ENCODE results near the gene SETBP1.
A peak's percentile ranks its signal among the peaks of the same experiment; 100 is the strongest.

The SETBP1 gene

DNA sequence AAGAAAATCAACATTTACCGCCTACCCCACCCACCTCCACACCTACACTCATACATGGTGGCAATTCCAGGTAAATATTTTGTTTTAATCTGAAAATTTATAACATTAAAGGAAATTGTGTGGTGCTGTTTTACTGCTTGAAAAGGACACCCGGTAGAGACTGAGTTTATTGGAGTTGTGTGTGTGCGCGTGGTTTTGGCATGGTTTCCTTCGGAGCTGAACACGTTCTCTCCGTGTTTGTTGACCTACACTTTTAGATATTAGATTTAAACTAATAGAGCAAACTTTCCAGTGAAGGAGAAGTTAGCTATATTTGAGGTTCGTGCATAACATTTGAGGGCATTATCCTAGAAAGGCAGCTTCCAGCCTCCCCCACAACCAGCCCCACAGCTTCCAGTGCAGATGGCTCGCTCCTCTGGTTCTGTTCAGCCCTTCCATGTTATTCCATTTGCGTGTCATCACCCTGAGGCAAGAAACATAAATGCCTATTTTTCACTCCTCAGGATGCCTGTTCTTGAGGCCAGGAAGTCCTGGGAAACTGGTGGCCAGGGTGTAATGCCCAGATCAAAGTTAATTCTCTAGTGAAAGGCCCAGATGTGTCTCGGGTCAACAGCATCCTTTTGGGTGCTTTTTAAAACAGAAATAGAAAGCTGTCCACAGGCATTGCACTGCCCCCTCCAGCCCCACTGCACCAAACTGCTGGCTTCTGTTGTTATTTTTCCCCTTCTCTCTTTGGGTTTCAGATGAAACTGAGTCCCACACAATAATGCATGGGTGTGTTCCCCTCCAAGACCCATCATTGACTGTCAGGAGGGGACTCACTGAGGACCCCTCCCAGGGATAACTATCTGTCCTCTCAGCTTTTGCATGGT, 190.2 kb downstream of the SETBP1 start:
- no peak for DNase-seq (ENCODE audit: low spot score)

DNA sequence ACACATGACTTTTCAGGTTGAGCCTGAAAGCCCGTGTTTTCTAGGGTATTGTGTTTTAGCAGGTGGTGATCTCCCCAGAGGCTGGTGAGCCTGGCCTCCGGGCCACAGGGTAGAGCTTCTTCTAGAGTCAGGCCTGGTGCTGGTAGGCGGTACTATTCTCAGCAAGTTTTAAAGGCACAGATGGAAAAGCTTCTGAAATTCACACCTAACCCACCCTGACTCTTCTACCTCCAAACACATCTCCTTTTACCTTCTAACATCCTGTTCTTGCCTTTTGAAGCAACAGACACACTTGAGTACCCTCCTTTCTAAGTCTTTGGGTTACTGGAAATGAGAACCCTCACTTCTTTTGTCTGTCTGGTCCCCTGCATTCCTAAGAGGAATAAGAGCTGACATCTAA, 191.1 kb downstream of the SETBP1 start:
- DNase-seq (ENCODE audit: low spot score) = no peak

DNA sequence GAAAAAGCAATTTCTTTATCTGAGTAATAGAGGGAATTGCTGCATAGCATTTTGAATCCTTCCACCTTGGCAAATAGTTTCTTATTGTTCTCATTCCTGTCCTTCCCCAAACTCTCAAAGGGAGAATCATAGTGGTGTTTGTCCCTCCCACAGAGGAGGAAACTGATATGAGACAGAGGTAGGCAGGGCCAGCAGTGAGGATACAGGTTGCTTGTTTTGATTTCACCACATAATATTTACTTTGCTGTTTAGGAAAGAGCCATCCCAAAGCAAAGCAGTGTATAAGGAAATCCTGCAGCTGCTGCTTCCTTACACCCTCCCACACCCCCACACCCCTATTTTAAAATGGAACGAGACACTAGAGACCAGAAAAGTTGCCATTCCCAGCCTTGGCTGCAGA, 195.3 kb downstream of the SETBP1 start:
- no peak for DNase-seq (ENCODE audit: low spot score)

DNA sequence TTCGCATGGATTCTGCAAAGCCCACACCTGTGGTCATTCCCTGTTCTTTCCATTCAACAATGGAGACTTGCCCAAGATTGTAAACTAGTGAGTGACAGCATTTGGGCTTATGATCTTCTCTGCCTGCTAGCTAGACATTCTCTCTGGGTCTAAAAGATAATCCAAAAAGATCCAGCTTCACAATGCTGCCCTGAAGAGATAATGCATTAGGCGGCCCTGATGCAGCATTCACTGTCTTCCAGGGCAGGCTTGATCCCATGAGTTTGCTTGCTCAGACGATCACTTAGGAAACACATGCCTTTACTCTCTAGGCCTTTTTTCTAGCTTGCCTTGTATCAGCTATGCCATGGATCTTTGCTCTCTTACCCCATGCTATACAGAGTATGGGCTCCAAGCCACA, 196.1 kb downstream of the SETBP1 start:
- DNase-seq (ENCODE audit: low spot score) = no peak

DNA sequence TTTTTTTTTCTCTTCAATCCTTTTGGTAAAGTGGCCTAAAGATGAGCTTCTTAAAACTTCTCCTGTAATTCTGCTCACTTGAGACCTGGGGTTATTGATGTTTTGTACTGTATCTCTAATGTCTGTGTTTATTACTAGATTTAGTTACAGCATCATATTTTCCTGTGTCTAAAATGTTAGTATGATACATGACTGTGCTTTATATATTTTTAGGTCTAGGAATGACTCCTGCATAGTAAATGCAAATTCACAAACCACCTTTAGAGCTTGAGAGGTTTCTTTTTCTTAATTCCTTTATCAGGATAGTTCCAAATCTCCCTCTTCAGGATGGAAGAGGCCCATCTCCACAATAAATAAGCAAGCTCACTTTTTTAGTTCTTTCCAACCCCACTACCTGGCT, 197.6 kb downstream of the SETBP1 start:
- no peak for DNase-seq (ENCODE audit: low spot score)

DNA sequence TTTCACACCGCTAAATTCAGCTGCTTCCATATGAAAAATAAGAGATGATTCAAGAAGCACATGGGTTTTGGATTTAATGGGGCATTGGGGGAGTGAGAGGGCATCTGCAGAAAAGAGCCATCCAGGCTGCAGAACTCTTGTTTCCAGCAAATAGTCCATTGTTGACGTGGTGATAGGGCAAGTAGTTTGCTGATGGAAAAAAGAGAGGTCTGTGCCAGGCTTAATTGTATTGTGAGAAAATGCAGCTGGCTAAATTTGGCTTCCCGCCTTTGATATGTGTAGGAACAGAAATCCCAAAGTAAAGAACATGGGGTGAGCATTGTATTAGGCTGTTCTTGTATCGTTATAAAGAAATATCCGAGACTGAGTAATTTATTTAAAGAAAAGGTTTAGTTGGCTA, 199.5 kb downstream of the SETBP1 start:
- DNase-seq (ENCODE audit: low spot score) = no peak

DNA sequence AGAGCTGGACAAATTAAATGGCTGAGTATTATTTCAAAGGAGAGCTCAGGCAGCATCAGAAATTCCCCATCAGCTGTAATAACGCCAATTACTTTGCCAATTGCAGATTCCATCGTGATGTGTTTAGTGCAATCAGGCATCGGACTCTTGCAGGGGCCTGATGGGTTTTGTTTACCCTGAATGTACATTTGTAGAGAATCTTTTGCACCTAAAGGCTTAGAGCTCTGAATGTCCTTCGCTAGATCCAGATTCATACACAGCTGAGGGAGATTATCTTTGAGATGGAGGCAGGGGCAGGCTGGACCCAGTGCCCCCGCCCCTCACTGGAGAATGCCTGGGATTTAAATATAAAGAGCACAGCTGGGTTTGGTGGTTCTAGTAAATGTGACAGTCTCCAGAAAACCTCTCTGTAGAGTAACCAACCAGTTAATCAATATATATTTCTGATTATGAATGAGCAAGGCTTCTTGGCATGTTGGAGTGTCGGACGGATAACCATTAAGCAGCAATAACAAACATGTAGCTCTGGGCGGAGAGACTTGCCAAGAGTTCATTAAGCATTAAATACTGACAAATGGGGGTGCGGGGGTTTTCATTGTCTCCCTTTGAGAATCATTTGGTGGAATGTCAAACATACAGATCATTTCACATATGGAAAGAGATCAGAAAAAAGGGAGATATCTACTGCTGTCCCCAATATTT, 200.9 kb downstream of the SETBP1 start:
- no peak for DNase-seq (ENCODE audit: low spot score)

DNA sequence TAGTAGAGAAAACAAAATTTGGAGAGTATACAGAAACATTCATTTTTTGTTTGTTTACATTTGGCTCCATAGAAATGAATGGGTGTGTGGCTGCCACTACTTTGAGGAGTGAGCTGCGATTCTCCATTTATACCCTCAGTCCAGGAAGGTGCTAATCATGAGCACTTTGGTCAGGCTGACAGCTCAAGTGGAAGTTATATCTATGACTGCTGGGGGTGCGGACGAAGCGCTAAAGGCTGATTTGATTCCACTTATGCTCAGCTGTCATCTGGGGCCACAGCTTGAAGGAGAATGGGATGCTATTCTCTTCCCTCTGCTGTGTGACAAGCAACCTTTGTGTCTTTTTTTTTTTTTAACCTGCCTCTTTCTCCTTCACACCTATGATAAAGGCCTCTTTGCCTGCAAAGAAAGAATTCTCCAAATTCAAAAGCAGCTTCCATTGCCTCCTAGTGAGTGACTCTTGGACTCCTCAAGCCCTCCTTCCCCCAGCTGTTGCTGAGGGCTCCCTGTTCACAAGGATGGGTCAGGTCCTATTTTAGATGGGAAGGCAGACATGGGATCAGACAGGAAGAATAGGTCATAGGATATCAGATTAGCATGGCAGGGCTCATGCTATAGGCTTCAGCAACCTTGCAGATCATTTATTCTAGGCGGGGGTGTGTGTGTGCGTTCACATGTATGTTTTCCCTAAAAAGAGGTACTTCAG, 201.6 kb downstream of the SETBP1 start:
- DNase-seq (ENCODE audit: low spot score) = no peak

DNA sequence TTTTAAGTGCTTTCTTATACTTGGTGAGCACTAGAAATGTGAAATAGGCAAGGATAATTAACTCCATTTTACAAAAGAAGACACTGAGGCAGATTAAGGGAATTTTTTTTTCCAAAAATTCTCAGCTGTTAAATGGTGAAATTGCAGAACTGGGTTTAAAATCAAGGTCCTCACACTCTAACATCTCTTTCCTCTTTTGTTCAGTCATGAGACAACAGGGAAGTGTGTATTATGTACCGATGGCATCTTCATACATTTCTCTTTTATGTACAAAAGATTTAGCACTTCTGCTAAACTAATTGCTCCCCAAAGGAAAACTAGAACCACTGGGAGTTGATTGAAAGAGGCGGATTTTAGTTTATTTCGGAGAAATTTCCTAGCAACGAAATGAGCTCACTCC, 203.0 kb downstream of the SETBP1 start:
- no peak for DNase-seq (ENCODE audit: low spot score)

DNA sequence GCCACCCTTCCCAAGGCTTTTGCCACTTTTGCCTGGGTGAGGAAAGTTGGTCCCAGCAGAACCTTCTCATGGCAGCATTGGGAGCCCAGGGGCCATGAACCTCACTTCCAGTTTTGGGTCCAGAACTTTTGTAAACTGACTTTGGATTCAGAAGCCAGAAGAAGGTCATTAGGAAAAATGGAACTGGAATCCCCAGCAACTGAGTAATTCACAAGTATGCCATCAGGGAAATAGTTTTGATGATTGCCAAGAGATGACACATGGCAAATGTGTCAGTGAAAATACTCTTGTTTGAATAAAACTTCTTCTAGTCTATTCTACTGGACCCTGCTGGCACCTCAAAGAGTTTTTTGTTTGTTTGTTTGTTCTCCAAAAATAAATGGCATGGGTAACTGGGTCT, 203.7 kb downstream of the SETBP1 start:
- DNase-seq (ENCODE audit: low spot score) = peak; percentile 54

DNA sequence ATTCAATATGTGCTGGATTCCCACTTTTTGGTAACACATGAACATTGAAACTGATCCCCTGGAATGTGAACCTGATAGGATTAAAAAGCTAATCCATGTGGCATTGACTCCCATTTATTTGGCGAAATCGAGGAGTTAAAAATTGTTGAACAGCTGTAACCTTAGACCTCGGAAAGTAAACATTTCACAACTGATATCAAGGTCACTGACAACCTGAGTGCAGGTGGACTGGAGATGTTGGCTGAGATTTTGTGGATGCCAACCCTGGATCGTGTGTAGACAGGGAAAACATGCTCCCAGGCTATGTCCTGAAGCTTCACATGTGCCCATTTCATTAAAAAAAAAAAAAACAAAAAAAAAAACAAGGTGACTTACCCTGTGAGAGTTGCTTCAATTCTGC, 204.8 kb downstream of the SETBP1 start:
- no peak for DNase-seq (ENCODE audit: low spot score)

DNA sequence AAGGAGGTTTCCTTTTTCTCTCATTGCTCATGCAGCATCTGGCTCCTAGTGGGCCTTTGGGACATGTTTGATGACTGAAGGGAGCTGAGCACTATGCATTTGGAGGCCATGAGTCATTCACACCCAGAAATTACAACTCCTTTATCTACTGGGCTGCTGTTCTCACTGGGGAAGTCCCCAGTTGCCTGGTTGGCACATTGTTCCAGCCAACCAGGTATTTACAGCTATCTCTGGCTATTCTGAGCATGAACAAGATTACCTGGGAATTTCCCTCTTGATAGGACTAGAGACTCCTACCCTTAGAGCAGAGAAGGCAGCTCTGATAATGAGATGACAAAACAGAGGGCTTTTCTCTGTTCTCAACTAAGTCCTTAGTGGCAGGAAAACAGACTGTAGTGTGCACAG, 206.5 kb downstream of the SETBP1 start:
- DNase-seq (ENCODE audit: low spot score) = peak; percentile 97

DNA sequence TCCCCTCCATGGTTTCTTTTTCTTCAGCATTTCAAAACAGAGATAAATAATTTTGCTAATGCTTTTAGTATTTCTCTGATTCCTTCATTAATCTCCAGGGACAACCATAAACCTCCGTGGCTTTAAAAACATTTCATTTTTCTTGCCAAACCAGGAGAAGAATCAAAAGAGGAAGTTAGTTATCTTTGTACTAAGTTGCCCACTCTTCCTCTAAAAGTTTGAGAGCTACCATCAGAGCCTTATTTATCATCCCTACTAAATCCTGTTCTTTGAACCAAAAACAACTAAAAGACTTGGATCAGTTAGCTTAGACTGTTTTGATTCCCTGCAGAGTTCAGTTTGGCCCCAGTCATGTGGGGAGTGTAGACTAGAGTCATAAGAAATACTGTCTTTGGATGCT, 208.4 kb downstream of the SETBP1 start:
- DNase-seq (ENCODE audit: low spot score) = no peak

DNA sequence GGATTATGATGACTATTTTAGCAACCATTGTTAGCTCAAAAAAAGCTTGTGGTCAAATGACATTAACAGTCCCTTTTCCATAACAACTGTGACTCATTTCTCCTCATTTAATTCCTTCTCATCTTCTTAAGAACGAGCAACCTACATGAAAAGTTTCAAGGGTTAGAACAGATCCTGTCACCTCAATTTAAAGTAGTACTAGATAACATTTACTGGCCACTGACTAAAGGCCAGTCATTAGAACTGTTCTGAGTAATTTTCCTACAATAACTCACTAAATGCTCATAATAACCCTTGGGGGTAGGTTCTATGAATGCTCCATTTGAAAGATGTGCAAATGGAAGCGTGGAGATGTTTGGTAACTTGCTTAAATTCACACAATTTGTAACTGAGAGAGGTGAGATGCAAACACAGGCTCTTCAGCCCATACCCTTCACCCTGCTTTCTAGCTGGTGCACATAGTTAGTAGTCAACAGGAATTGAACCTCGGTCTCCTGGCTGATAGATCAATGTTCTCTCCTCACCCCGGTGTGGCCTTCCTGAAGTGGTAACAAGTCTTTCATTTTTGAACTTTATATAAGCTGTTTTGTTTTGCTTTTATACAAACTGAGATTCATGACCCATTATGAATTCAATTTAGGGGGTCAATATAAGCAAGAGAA, 212.5 kb downstream of the SETBP1 start:
- no peak for DNase-seq (ENCODE audit: low spot score)

DNA sequence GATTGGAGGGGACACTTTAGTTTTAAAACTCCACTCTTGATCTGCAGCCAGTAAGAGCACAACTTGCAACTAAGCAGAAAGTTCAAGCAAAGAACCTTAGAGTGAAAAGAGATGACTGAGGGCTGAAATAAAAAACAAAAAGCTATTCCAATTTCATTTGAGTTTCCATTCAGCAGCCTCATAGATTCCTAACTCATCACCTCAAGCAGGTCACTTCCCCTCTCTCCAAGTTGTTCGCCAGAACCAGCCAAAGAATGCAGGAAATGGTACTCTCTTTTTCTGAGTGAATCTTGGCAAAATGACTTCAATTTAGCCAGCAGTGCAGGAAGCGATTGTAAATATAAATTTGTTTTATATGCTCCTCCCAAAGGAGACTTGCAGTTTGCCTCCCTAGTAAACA, 213.3 kb downstream of the SETBP1 start:
- DNase-seq (ENCODE audit: low spot score) = peak; percentile 33

DNA sequence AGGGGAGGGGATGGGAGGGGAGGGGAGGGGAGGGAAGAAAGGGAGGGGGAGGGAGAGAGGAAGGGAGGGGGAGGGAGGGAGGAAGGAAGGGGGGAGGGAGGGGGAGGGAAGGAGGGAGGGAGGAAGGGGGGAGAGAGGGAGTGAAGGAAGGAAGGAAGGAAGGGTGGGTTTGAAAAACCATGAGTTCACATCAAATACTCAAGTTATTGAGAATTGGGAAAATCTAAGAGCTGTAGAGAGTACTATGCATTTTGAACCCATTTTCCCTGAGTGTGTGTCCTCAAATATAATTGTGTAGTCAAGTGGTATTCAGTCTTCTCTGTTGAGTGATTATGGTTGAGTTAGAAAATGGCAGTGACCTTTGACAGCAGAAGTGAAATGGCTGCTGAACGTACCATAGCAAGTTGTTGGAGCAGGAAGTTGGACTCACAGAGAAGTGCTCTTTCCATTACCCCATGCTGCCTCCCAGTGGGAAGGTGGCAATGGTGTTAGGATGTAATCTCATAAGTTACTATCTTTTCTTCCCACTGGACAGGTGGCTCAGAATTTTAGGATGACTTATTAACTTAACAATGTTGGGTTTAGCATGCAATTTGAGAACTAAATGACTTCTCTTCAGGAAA, 214.6 kb downstream of the SETBP1 start:
- DNase-seq (ENCODE audit: low spot score) = peak; percentile 85

DNA sequence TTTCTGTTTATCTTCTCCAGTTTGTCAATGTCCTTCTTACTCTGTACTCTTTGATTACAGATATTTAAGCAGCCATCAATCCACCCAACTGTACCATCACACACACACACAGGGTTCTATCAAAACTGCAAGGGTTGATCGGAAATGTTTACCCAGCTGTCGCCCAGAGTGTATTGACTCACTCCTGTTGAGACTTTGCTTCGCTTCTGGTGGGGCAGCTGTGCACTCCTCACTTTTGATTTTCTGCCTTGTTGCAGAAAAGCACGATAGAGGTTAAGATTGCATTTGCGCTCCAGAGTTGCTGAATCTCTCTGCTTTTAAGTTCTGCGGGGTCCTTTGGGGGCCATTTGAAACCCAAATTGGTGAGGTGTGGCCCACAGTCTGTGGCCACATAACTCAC, 216.2 kb downstream of the SETBP1 start:
- DNase-seq (ENCODE audit: low spot score) = no peak

DNA sequence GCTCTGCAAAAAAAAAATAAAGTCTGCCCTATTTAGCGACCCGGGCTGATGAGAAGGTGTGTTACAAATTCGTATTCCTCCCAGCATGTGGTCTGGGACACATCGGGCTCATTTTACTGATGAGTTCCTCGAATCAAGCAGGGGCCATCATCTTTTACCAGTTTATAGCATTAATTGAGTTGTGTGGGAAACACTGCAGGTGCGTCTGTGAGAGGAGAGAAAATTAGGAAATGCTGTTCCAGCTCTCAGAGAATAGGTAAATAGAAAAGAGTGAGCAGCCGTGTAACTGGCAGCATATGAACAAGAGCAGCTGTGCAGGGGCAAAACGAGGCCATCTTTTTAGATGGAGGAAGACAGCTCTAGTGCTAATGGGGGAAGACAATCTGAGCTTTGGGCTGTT, 216.7 kb downstream of the SETBP1 start:
- DNase-seq (ENCODE audit: low spot score) = no peak

DNA sequence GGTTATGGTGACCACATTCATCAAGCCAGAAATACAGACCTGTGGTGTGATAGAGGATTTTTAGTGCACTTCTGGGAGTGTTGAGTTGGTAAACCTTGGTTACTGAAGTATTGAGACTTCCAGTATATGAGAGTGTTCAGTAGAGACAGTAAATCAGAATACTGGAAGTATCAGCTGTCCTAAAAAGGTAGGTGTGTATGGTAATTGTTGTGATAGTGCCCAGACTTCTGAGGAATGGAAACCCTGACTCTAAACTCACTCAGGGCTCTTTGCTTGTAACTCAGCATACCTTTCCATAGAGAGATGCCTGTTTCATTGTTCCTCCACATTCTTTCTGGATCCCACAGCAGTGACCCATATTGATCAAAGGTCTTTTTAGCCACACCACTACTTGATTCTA, 217.1 kb downstream of the SETBP1 start:
- DNase-seq (ENCODE audit: low spot score) = no peak

DNA sequence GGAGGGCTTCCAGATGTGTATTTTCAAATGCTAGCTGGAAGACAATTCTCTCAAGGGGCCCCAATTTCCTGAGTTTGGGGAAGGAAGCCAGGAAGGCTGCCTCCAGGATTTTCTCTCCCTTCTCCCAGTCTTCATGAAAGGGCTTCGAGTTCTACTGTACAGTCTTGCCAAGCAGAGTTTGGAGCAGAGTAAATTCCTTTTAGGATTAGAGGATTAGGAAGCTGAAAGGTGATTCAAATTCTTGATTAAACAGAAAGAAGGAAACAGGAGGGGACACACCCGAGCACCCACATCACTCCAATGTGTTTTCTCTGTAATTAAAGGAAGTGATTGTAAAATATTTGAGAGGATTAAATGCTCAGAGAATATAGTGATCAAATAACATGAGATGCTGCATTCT, 217.8 kb downstream of the SETBP1 start:
- no peak for DNase-seq (ENCODE audit: low spot score)

DNA sequence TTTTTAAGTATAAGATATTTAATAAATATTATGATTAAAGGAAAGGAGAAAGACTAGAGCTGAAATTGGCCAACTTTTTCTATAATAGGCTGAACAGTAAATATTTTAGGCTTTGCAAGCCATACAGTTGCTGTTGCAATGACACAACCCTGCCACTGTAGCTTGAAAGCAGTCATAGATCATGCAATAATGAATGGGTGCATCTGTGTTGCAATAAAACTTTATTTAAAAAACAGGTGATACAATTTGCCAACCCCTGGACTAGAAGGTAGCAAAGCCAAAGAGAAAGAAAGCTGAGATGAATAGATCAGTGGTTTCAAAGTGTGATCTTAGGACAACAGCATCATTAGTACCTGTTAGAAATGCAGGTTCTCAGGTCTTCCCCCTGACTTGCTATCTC, 219.1 kb downstream of the SETBP1 start:
- DNase-seq (ENCODE audit: low spot score) = no peak

DNA sequence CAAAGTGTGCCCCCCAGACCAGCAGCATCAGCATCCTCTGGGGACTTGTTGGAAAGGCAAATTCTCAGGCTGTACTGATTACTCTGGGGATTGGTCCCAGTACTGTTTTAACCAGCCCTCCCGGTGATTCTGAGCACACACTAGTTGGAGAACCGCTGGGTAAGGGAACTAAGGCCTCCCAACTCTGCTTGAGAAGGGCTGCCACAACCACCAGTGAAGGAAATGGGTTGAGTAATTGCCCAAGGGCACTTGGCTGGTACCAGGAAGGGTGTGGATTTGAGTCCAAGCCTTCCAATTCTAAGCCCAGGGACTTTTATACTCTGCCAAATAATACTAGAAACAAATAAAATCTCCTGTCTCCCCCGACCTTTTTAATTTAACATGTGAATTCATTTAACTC, 219.9 kb downstream of the SETBP1 start:
- no peak for DNase-seq (ENCODE audit: low spot score)
